SKM-1 treated with dmso at 0.1 percent for 144 hours (cell line): ENCODE data around the gene IRF4.

Source experiments
- DNase-seq: peaks from one replicate; lab custom pipeline; 2025; ENCODE audit not compliant: unreplicated experiment; lab: John Stamatoyannopoulos, UW

The IRF4 gene

GRCh38 chr6:391559-392440 lies at the start of gene IRF4:
TSS of gene IRF4 (plus strand) at chr6:391752. CDS start at chr6:393153, 1,401 bp downstream.
- DNase-seq = no peak

- no peak for DNase-seq
Measured at GRCh38 chr6:341914-342831, 49.4 kb upstream of the IRF4 start.

- DNase-seq = no peak
Measured at GRCh38 chr6:342832-343179, 48.7 kb upstream of the IRF4 start.

- DNase-seq = no peak
Measured at GRCh38 chr6:343226-343935, 48.2 kb upstream of the IRF4 start.

GRCh38 chr6:343960-344815 lies 47.4 kb upstream of the IRF4 start:
- no peak for DNase-seq

- no peak for DNase-seq
Measured at GRCh38 chr6:344816-345340, 46.7 kb upstream of the IRF4 start.

GRCh38 chr6:345747-346385 lies 45.7 kb upstream of the IRF4 start:
- no peak for DNase-seq

GRCh38 chr6:346386-347030 lies 45.0 kb upstream of the IRF4 start:
- DNase-seq = no peak

GRCh38 chr6:347232-347631 lies 44.3 kb upstream of the IRF4 start:
- DNase-seq = no peak

- no peak for DNase-seq
Measured at GRCh38 chr6:347951-348859, 43.3 kb upstream of the IRF4 start.

- DNase-seq = no peak
Measured at GRCh38 chr6:348860-349396, 42.6 kb upstream of the IRF4 start.

- DNase-seq = no peak
Measured at GRCh38 chr6:349491-349921, 42.0 kb upstream of the IRF4 start.

- no peak for DNase-seq
Measured at GRCh38 chr6:350371-350770, 41.2 kb upstream of the IRF4 start.

- DNase-seq = no peak
Measured at GRCh38 chr6:351011-351866, 40.3 kb upstream of the IRF4 start.

- DNase-seq = no peak
Measured at GRCh38 chr6:351867-352289, 39.7 kb upstream of the IRF4 start.

- no peak for DNase-seq
Measured at GRCh38 chr6:352474-352873, 39.1 kb upstream of the IRF4 start.

GRCh38 chr6:352896-353470 lies 38.6 kb upstream of the IRF4 start:
- DNase-seq = no peak
